Stimulated activated CD4-positive, alpha-beta T cell treated with anti-CD3 and anti-CD28 coated beads, Interleukin-15, amount 100 ng/mL, for 24 hours (primary cell): ENCODE data around the gene ERICH2.

Experiments used
- DNase-seq: peaks from one replicate; pipeline ENCODE4 v3.0.0-alpha.2; 2020

Gene ERICH2

GRCh38 chr2:170843656-170844055 lies 73.5 kb downstream of the ERICH2 start:
- no peak for DNase-seq

- DNase-seq, result peak; percentile 53
Observed at GRCh38 chr2:170845343-170845742, 75.2 kb downstream of the ERICH2 start.

GRCh38 chr2:170846314-170846713 lies 76.1 kb downstream of the ERICH2 start:
- DNase-seq, result no peak

- DNase-seq, result no peak
Observed at GRCh38 chr2:170847716-170848115, 77.5 kb downstream of the ERICH2 start.
